Calu3 (cell line): ENCODE measurements around the gene TMPRSS11F. TPM values are rescaled to one million over a fixed set of nuclear protein-coding genes. Genes with fewer than 3 reads are reported as not detected.
"Not testable (repeated sequence)": the region's sequence is repeated elsewhere in the genome, so short reads cannot be mapped to it uniquely, and the experiment has no call there.

Experiments used
- Bru-seq: library from RNA; stranded (reverse); fragments of 400-500 nt; gene quantifications from one replicate; lab custom pipeline; 2021; lab: Mats Ljungman, UMichigan
- BruChase-seq, 2 experiments: library from RNA; stranded (reverse); fragments of 400-500 nt; gene quantifications; one replicate each; lab custom pipeline; 2021; lab: Mats Ljungman, UMichigan
- BruUV-seq: library from RNA; stranded (reverse); fragments of 400-500 nt; replicated peaks from 2 replicates; lab custom pipeline; 2021; lab: Mats Ljungman, UMichigan
- CTCF ChIA-PET: fragments of 300-600 bp; sonication (Branson Sonifier 250); formaldehyde crosslinking; loops from one replicate; lab custom pipeline; 2022; ENCODE audit warnings: antibody characterized with exemption; lab: Charles Lee
- DNase-seq: peaks from one replicate; pipeline ENCODE4 v3.0.0; 2022
- H3K27ac Mint-ChIP-seq: one replicate; pipeline ENCODE4 v1.8.0; 2022; ENCODE audit warnings: mixed read lengths; ENCODE audit not compliant: unreplicated experiment
- H3K27me3 Mint-ChIP-seq: one replicate; pipeline ENCODE4 v1.8.0; 2022; ENCODE audit warnings: mixed read lengths; ENCODE audit not compliant: unreplicated experiment
- H3K36me3 Mint-ChIP-seq: one replicate; pipeline ENCODE4 v1.8.0; 2022; ENCODE audit warnings: mild to moderate bottlenecking, moderate library complexity, mixed read lengths; ENCODE audit not compliant: insufficient read depth, unreplicated experiment
- H3K4me1 Mint-ChIP-seq: one replicate; pipeline ENCODE4 v1.8.0; 2022; ENCODE audit warnings: mild to moderate bottlenecking, low read depth, mixed read lengths; ENCODE audit not compliant: unreplicated experiment
- H3K4me3 Mint-ChIP-seq: one replicate; pipeline ENCODE4 v1.8.0; 2022; ENCODE audit warnings: mild to moderate bottlenecking, low read depth, moderate library complexity, mixed read lengths; ENCODE audit not compliant: unreplicated experiment
- H3K9me3 Mint-ChIP-seq: one replicate; pipeline ENCODE4 v1.8.0; 2022; ENCODE audit warnings: low read depth, mixed read lengths; ENCODE audit not compliant: unreplicated experiment
- CTCF ChIP-seq: fragments of 200-600 bp; IDR thresholded peaks from one replicate; pipeline ENCODE4 v1.8.0; 2022; ENCODE audit warnings: antibody characterized with exemption; ENCODE audit not compliant: unreplicated experiment
- intact Hi-C: fragments of 100-400 bp; cut with micrococcal nuclease; formaldehyde crosslinking; loops from one replicate; pipeline ENCODE4 v1.10.0; 2022; ENCODE audit not compliant: unreplicated experiment
- long read RNA-seq: library from polyadenylated mRNA; stranded (forward); transcript quantifications from one replicate; pipeline ENCODE4 v2.0.0, GENCODE V29; 2022
- total RNA-seq: library from RNA; stranded (reverse); gene quantifications from 2 replicates; pipeline ENCODE4 v1.2.3, GENCODE V29; 2022

The TMPRSS11F gene
- total RNA-seq = not detected in 2 replicates
- percentile 6 among the genes with signal in this experiment for Bru-seq, nascent RNA
- BruChase-seq, experiment 1, labeled RNA remaining after a 6-hour chase = percentile 3 among the genes with signal in this experiment
- BruChase-seq, experiment 2, labeled RNA remaining after a 2-hour chase = percentile 5 among the genes with signal in this experiment
- long read RNA-seq = 0 reads

GRCh38 chr4:68129793-68130192 is at the start of gene TMPRSS11F:
TSS of gene TMPRSS11F (minus strand) at chr4:68129869. CDS start at chr4:68129820, 49 bp downstream.
- no peak for TF ChIP-seq CTCF
- BruUV-seq = no TSS peak

GRCh38 chr4:68176904-68177303 is 47.2 kb upstream of the TMPRSS11F start:
- CTCF ChIA-PET = no interaction called here
- H3K4me1 Mint-ChIP-seq = peaks cover 8% of the 10 kb centered on the region
- H3K36me3 Mint-ChIP-seq = no peaks in the 10 kb centered on the region
- H3K9me3 Mint-ChIP-seq = no peaks in the 10 kb centered on the region
- no peak for TF ChIP-seq CTCF
- no TSS peak for BruUV-seq
- intact Hi-C loops = loop anchor here (5.0 kb wide), 2 partner anchors 100 to 200 kb away; no protein-coding TSS in a partner anchor
- H3K27me3 Mint-ChIP-seq = no peaks in the 10 kb centered on the region
- no peak for DNase-seq
- no peak overlapping the region for H3K4me3 Mint-ChIP-seq
- no peak overlapping the region for H3K27ac Mint-ChIP-seq

More at GRCh38 chr4:68129793-68130192, at the start of gene TMPRSS11F:
- Mint-ChIP-seq H3K4me3 (no peak within 1 kb of the TSS), H3K27ac (peak within 1 kb of the TSS; percentile 93), H3K4me1 (peaks cover 11% of the 10 kb centered on the region), H3K9me3 (peaks cover 2% of the 10 kb centered on the region), H3K36me3 (peaks cover 6% of the 10 kb centered on the region), H3K27me3 (no peaks in the 10 kb centered on the region)
- CTCF ChIA-PET = interaction anchor here (1.0 kb wide), 1 partner anchor 155 kb away, joined by 4 read pairs; no protein-coding TSS in a partner anchor
- peak; percentile 45 for DNase-seq
- intact Hi-C loops = no loop called here

GRCh38 chr4:68176500-68176899 is 46.8 kb upstream of the TMPRSS11F start:
- no peaks in the 10 kb centered on the region for H3K36me3 Mint-ChIP-seq
- BruUV-seq = no TSS peak
- DNase-seq = no peak
- H3K9me3 Mint-ChIP-seq = no peaks in the 10 kb centered on the region
- no peaks in the 10 kb centered on the region for H3K27me3 Mint-ChIP-seq
- peaks cover 8% of the 10 kb centered on the region for H3K4me1 Mint-ChIP-seq
- H3K27ac Mint-ChIP-seq = no peak overlapping the region
- TF ChIP-seq CTCF = no peak
- intact Hi-C loops = loop anchor here (5.0 kb wide), 2 partner anchors 99 to 201 kb away; no protein-coding TSS in a partner anchor
- CTCF ChIA-PET = no interaction called here
- H3K4me3 Mint-ChIP-seq = no peak overlapping the region

GRCh38 chr4:68175562-68176155 is 46.0 kb upstream of the TMPRSS11F start:
- Mint-ChIP-seq H3K9me3 (no peaks in the 10 kb centered on the region), H3K27me3 (no peaks in the 10 kb centered on the region), H3K27ac (no peak overlapping the region), H3K36me3 (no peaks in the 10 kb centered on the region), H3K4me3 (no peak overlapping the region), H3K4me1 (peaks cover 8% of the 10 kb centered on the region)
- no TSS peak for BruUV-seq
- peak; percentile 35 for TF ChIP-seq CTCF
- intact Hi-C loops = loop anchor here (1.0 to 5.0 kb wide), 5 partner anchors 98 to 303 kb away; no protein-coding TSS in a partner anchor
- CTCF ChIA-PET = interaction anchor here (1.0 kb wide), 1 partner anchor 100 kb away, joined by 3 read pairs; no protein-coding TSS in a partner anchor
- DNase-seq = peak; percentile 53

- BruUV-seq, H3K4me3 Mint-ChIP-seq, H3K9me3 Mint-ChIP-seq, H3K27ac Mint-ChIP-seq, intact Hi-C loops, CTCF ChIA-PET, H3K36me3 Mint-ChIP-seq, DNase-seq, H3K4me1 Mint-ChIP-seq, H3K27me3 Mint-ChIP-seq: not testable (repeated sequence)
Observed at GRCh38 chr4:68174389-68174788, 44.7 kb upstream of the TMPRSS11F start.

- H3K27ac Mint-ChIP-seq, H3K4me1 Mint-ChIP-seq, H3K4me3 Mint-ChIP-seq, CTCF ChIA-PET, DNase-seq, H3K27me3 Mint-ChIP-seq, H3K36me3 Mint-ChIP-seq, intact Hi-C loops, BruUV-seq, H3K9me3 Mint-ChIP-seq: not testable (repeated sequence)
Observed at GRCh38 chr4:68172147-68172546, 42.5 kb upstream of the TMPRSS11F start.
